Esophagus muscularis mucosa (tissue), 4 donors: ENCODE results near the gene CERS5.

Source experiments
- EP300 ChIP-seq: sonication (generic); formaldehyde crosslinking; IDR thresholded peaks from one replicate; pipeline ENCODE4 v1.6.1; 2017; ENCODE audit warnings: antibody characterized with exemption
- POLR2A ChIP-seq: fragments of 450-650 bp; IDR thresholded peaks from one replicate; pipeline ENCODE4 v1.6.1; 2017; ENCODE audit warnings: antibody characterized with exemption, moderate library complexity, mild to moderate bottlenecking, low read depth
- TF ChIP-seq, protein P1 (sequence below), 3 experiments: fragments of 200-600 bp in 2 of 3; fragments of 450-650 bp in 1 of 3; sonication (generic) in 2 of 3; IDR thresholded peaks; one replicate each; pipeline ENCODE4 v1.5.1; 2017 to 2019; ENCODE audit warnings: antibody characterized with exemption in 3 of 3, mild to moderate bottlenecking in 2 of 3, moderate library complexity in 1 of 3

DNA sequence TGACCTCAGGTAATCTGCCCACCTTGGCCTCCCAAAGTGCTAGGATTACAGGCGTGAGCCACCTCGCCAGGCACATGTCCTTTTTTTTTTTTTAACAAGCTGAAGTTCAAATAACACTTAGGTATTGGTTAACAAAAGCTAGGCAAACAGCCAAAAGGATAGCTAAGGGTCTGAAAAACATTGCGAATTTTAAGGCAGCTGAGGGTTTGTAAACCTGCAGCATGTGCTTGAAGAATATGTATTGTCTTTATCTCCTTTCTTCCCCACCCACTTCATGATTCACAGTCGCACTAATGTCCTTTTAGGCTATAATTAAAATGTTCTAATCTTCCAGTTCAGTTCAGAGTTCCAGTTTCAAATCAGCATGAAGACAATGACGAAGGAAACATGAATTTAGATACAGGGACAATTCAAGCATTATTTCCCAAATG is 30.1 kb upstream of the CERS5 start:
- TF ChIP-seq, protein P1, sequence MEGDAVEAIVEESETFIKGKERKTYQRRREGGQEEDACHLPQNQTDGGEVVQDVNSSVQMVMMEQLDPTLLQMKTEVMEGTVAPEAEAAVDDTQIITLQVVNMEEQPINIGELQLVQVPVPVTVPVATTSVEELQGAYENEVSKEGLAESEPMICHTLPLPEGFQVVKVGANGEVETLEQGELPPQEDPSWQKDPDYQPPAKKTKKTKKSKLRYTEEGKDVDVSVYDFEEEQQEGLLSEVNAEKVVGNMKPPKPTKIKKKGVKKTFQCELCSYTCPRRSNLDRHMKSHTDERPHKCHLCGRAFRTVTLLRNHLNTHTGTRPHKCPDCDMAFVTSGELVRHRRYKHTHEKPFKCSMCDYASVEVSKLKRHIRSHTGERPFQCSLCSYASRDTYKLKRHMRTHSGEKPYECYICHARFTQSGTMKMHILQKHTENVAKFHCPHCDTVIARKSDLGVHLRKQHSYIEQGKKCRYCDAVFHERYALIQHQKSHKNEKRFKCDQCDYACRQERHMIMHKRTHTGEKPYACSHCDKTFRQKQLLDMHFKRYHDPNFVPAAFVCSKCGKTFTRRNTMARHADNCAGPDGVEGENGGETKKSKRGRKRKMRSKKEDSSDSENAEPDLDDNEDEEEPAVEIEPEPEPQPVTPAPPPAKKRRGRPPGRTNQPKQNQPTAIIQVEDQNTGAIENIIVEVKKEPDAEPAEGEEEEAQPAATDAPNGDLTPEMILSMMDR (IDR thresholded peaks at IDR 0.05), result no peak
- TF ChIP-seq EP300 (no peak), POLR2A (no peak)
